Natural killer cell (primary cell): Measurements from ENCODE around the gene PAMR1. TPM values are rescaled to one million over a fixed set of nuclear protein-coding genes. Genes with fewer than 3 reads are reported as not detected.

Experiments used
- ATAC-seq, 3 donors: fragments of 150-1000 bp in 2 of 3; fragments of 200-7000 bp in 1 of 3; cut with Tn5 transposase; 1 replicate in 1 of 3; 2 replicates in 2 of 3; pipeline ENCODE4 v1.10.0; 2021; ENCODE audit warnings: mild to moderate bottlenecking in 2 of 3, moderate library complexity in 2 of 3
- DNase-seq, 2 donors: peaks; one replicate each; pipeline versions ENCODE4 v3.0.0 to v3.0.0-alpha.2; 2013 to 2021; ENCODE audit warnings: mixed read lengths in 1 of 2
- H3K27ac ChIP-seq: one replicate; pipeline ENCODE4 v1.5.1; 2013; ENCODE audit warnings: mild to moderate bottlenecking, low read length
- H3K27me3 ChIP-seq: one replicate; pipeline ENCODE4 v1.6.1; 2013; ENCODE audit warnings: low read length; ENCODE audit not compliant: control insufficient read depth, insufficient read depth
- H3K36me3 ChIP-seq: one replicate; pipeline ENCODE4 v1.6.1; 2013; ENCODE audit warnings: low read length; ENCODE audit not compliant: control insufficient read depth, insufficient read depth
- H3K4me1 ChIP-seq: one replicate; pipeline ENCODE4 v1.6.1; 2013; ENCODE audit warnings: low read length; ENCODE audit not compliant: control insufficient read depth, insufficient read depth
- H3K4me3 ChIP-seq: one replicate; pipeline ENCODE4 v1.5.1; 2013; ENCODE audit warnings: low read length
- H3K9me3 ChIP-seq: one replicate; pipeline ENCODE4 v1.6.1; 2013; ENCODE audit warnings: low read length; ENCODE audit not compliant: control insufficient read depth, insufficient read depth
- H3K27ac Mint-ChIP-seq, 2 donors: one replicate each; pipeline ENCODE4 v1.8.0; 2022; ENCODE audit warnings: mild to moderate bottlenecking in 2 of 2, mixed read lengths in 2 of 2, moderate library complexity in 1 of 2
- H3K27me3 Mint-ChIP-seq, 2 donors: one replicate each; pipeline ENCODE4 v1.8.0; 2022; ENCODE audit warnings: low read depth in 2 of 2, mixed read lengths in 2 of 2
- H3K36me3 Mint-ChIP-seq: one replicate; pipeline ENCODE4 v1.8.0; 2022; ENCODE audit warnings: mixed read lengths
- H3K4me1 Mint-ChIP-seq, 2 donors: one replicate each; pipeline ENCODE4 v1.8.0; 2022; ENCODE audit warnings: mixed read lengths in 2 of 2
- H3K4me3 Mint-ChIP-seq: one replicate; pipeline ENCODE4 v1.8.0; 2022; ENCODE audit warnings: mild to moderate bottlenecking, moderate library complexity, mixed read lengths
- H3K9me3 Mint-ChIP-seq, 2 donors: one replicate each; pipeline ENCODE4 v1.8.0; 2022; ENCODE audit warnings: mixed read lengths in 2 of 2
- WGBS: methylation state at CpG from one replicate; pipeline ENCODE4 v1.1.7; 2013; ENCODE audit warnings: missing lambda C conversion rate; ENCODE audit not compliant: insufficient coverage; 5-methylcytosine and 5-hydroxymethylcytosine counted together
- intact Hi-C: fragments of 100-400 bp; cut with micrococcal nuclease; formaldehyde crosslinking; loops from one replicate; pipeline ENCODE4 v1.14.2; 2022
- total RNA-seq, 4 donors: library from RNA; stranded (reverse); fragments of 120-200 nt in 1 of 4; gene quantifications; one replicate each; pipeline versions ENCODE4 v1.2.3 to v1.2.4, GENCODE V29; 2013 to 2022
- TF ChIP-seq, protein P1 (sequence below): fragments of 200-600 bp; IDR thresholded peaks from one replicate; pipeline ENCODE4 v1.8.0; 2022; ENCODE audit warnings: antibody characterized with exemption

Gene PAMR1
- total RNA-seq, 3 donors from 2014 or later (not counting 1 experiment from before 2014, with no cell fraction given), result not detected

DNA sequence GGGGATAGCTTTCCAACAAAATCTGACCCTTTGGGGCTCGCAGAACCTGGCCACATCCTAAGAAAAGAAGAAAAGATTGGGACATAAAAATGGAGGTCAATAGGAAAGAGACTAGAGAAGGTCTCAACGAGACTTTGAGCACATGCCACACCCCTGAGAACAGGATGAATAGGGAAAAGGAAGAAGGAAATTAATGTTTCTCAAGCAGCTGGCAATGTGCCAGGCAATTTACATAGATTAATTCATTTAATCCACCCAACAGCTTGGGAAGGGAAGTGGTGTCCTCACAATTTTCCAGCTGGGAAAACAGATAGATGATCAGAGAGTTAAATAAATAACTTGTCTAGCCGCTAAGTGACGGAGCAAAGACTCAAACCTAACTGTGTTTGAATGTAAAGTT, 50.7 kb downstream of the PAMR1 start:
- DNase-seq, result no peak
- H3K9me3 ChIP-seq, result no peaks in the 10 kb centered on the region
- no peaks in the 10 kb centered on the region for H3K9me3 Mint-ChIP-seq
- TF ChIP-seq, protein P1, sequence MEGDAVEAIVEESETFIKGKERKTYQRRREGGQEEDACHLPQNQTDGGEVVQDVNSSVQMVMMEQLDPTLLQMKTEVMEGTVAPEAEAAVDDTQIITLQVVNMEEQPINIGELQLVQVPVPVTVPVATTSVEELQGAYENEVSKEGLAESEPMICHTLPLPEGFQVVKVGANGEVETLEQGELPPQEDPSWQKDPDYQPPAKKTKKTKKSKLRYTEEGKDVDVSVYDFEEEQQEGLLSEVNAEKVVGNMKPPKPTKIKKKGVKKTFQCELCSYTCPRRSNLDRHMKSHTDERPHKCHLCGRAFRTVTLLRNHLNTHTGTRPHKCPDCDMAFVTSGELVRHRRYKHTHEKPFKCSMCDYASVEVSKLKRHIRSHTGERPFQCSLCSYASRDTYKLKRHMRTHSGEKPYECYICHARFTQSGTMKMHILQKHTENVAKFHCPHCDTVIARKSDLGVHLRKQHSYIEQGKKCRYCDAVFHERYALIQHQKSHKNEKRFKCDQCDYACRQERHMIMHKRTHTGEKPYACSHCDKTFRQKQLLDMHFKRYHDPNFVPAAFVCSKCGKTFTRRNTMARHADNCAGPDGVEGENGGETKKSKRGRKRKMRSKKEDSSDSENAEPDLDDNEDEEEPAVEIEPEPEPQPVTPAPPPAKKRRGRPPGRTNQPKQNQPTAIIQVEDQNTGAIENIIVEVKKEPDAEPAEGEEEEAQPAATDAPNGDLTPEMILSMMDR, result no peak
- no peaks in the 10 kb centered on the region for H3K4me1 Mint-ChIP-seq
- no peak overlapping the region for H3K27ac ChIP-seq
- no peaks in the 10 kb centered on the region for H3K27me3 ChIP-seq
- ATAC-seq, result no peak
- no peak overlapping the region for H3K4me3 Mint-ChIP-seq
- no peak overlapping the region for H3K4me3 ChIP-seq
- 79% methylated on average over 4 of the region's 4 CpGs for WGBS
- H3K36me3 ChIP-seq, result no peaks in the 10 kb centered on the region
- no peaks in the 10 kb centered on the region for H3K36me3 Mint-ChIP-seq
- H3K27me3 Mint-ChIP-seq, result peaks cover 21 to 26% of the 10 kb centered on the region in 2 donors
- intact Hi-C loops, result no loop called here
- no peaks in the 10 kb centered on the region for H3K4me1 ChIP-seq
- H3K27ac Mint-ChIP-seq, result no peak overlapping the region

- Histone ChIP-seq H3K4me3 (no peak overlapping the region), H3K9me3 (no peaks in the 10 kb centered on the region), H3K4me1 (no peaks in the 10 kb centered on the region), H3K36me3 (no peaks in the 10 kb centered on the region), H3K27ac (no peak overlapping the region), H3K27me3 (no peaks in the 10 kb centered on the region)
- whole genome bisulfite sequencing, result 89% methylated on average over 6 of the region's 7 CpGs
- Mint-ChIP-seq H3K4me1 (no peaks in the 10 kb centered on the region), H3K36me3 (no peaks in the 10 kb centered on the region), H3K9me3 (no peaks in the 10 kb centered on the region), H3K27ac (no peak overlapping the region), H3K27me3 (peaks cover 25 to 26% of the 10 kb centered on the region in 2 donors), H3K4me3 (no peak overlapping the region)
- intact Hi-C loops, result no loop called here
- ATAC-seq (no peak), DNase-seq (no peak)
- TF ChIP-seq, protein P1, result no peak
Observed at GRCh38 chr11:35473795-35474374, 51.5 kb downstream of the PAMR1 start.

DNA sequence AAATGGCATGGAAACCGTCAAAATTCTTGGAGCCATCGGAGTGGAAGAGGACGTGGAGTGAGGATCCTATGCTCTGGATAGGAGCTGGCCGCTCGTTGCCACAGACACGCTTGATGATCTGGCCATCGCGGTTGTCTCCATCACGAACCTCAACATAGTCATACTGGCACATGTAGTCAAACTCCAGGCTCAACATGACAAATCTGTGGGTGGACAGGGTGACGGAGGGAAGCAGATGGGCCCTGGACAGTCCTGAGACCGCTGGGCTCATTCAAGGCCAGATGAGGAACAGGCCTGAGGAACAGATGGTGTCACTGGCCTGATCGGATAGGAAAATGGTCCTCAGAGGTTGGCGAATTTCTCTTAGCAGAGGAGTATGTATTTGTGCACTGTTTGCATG, 54.8 kb downstream of the PAMR1 start:
- Histone ChIP-seq H3K4me3 (no peak overlapping the region), H3K9me3 (no peaks in the 10 kb centered on the region), H3K27ac (no peak overlapping the region), H3K4me1 (no peaks in the 10 kb centered on the region), H3K36me3 (no peaks in the 10 kb centered on the region), H3K27me3 (no peaks in the 10 kb centered on the region)
- DNase-seq (no peak), ATAC-seq (no peak)
- H3K9me3 Mint-ChIP-seq, result no peaks in the 10 kb centered on the region
- intact Hi-C loops, result no loop called here
- H3K27me3 Mint-ChIP-seq, result peaks cover 16 to 36% of the 10 kb centered on the region in 2 donors
- TF ChIP-seq, protein P1, result no peak
- H3K27ac Mint-ChIP-seq, result no peak overlapping the region
- 92% methylated on average over 13 of the region's 13 CpGs for WGBS
- no peak overlapping the region for H3K4me3 Mint-ChIP-seq
- no peaks in the 10 kb centered on the region for H3K36me3 Mint-ChIP-seq
- H3K4me1 Mint-ChIP-seq, result no peaks in the 10 kb centered on the region

GRCh38 chr11:35466058-35466457, 59.4 kb downstream of the PAMR1 start:
- 81% methylated on average over 3 of the region's 3 CpGs for WGBS
- H3K4me3 ChIP-seq, result no peak overlapping the region
- H3K27me3 Mint-ChIP-seq, result peaks cover 14 to 57% of the 10 kb centered on the region in 2 donors

More at GRCh38 chr11:35466058-35466457, 59.4 kb downstream of the PAMR1 start:
- Mint-ChIP-seq H3K4me3 (no peak overlapping the region), H3K27ac (no peak overlapping the region), H3K36me3 (no peaks in the 10 kb centered on the region), H3K4me1 (no peaks in the 10 kb centered on the region), H3K9me3 (no peaks in the 10 kb centered on the region)
- Histone ChIP-seq H3K4me1 (no peaks in the 10 kb centered on the region), H3K27me3 (no peaks in the 10 kb centered on the region), H3K36me3 (no peaks in the 10 kb centered on the region), H3K9me3 (no peaks in the 10 kb centered on the region), H3K27ac (no peak overlapping the region)
- no peak for ATAC-seq
- no peak for DNase-seq
- TF ChIP-seq, protein P1, result no peak
- intact Hi-C loops, result no loop called here
